Stomach (tissue), 9 donors: ENCODE results near the gene RGS6. TPM values are rescaled to one million over a fixed set of nuclear protein-coding genes. Genes with fewer than 3 reads are reported as not detected.
A peak's percentile ranks its signal among the peaks of the same experiment; 100 is the strongest.
"Not testable (repeated sequence)": the region's sequence is repeated elsewhere in the genome, so short reads cannot be mapped to it uniquely, and the experiment has no call there.

Experiments
- DNase-seq, 2 donors: peaks; one replicate each; pipeline versions ENCODE4 v3.0.0 to v3.0.0-alpha.2; 2013 to 2019
- H3K27ac ChIP-seq, 5 donors: fragments of 200-600 bp in 4 of 5; sonication (generic) in 4 of 5; one replicate each; pipeline ENCODE4 v1.5.1; 2013 to 2019; ENCODE audit warnings: mild to moderate bottlenecking in 1 of 5, moderate library complexity in 1 of 5
- H3K27me3 ChIP-seq, 3 donors: fragments of 200-600 bp; sonication (generic); one replicate each; pipeline ENCODE4 v1.5.1; 2017 to 2019; ENCODE audit warnings: mixed run types in 1 of 3
- H3K36me3 ChIP-seq, 4 donors: fragments of 200-600 bp; sonication (generic); 1 replicate in 3 of 4; 2 replicates in 1 of 4; pipeline ENCODE4 v1.5.1; 2016 to 2019
- H3K4me1 ChIP-seq, 4 donors: fragments of 200-600 bp; sonication (generic); one replicate each; pipeline ENCODE4 v1.5.1; 2016 to 2019
- H3K4me3 ChIP-seq, 4 donors: fragments of 200-600 bp; sonication (generic) in 3 of 4; one replicate each; pipeline ENCODE4 v1.5.1; 2016 to 2019; ENCODE audit warnings: mild to moderate bottlenecking in 1 of 4
- H3K9me3 ChIP-seq, 4 donors: fragments of 200-600 bp; sonication (generic); one replicate each; pipeline ENCODE4 v1.5.1; 2016 to 2019
- EP300 ChIP-seq: sonication (generic); formaldehyde crosslinking; IDR thresholded peaks from one replicate; pipeline ENCODE4 v1.6.1; 2017; ENCODE audit warnings: antibody characterized with exemption
- POLR2A ChIP-seq, 4 donors: fragments of 450-650 bp; IDR thresholded peaks; one replicate each; pipeline ENCODE4 v1.6.1; 2016; ENCODE audit warnings: antibody characterized with exemption in 4 of 4, control low read depth in 2 of 4, mild to moderate bottlenecking in 1 of 4, moderate library complexity in 1 of 4
- POLR2AphosphoS5 ChIP-seq, 3 donors: sonication (generic); formaldehyde crosslinking; IDR thresholded peaks; one replicate each; pipeline ENCODE4 v1.6.1; 2016; ENCODE audit warnings: antibody characterized with exemption in 3 of 3
- WGBS, 5 donors: extraction: QIAGEN DNeasy Blood & Tissue Kit in 3 of 5; methylation state at CpG; one replicate each; pipeline versions ENCODE4 v1.1.5 to v1.1.7; 2013 to 2018; 5-methylcytosine and 5-hydroxymethylcytosine counted together
- intact Hi-C: fragments of 100-400 bp; cut with DNase I; formaldehyde crosslinking; loops from one replicate; pipeline ENCODE4 v1.15.1; 2023; ENCODE audit warnings: low total_unique reads
- polyA plus RNA-seq, 3 donors: library from polyadenylated mRNA; stranded (reverse); fragments of 200-250 nt; gene quantifications; one replicate each; pipeline ENCODE4 v1.2.3, GENCODE V29; 2013
- total RNA-seq, 5 donors: library from RNA; depleted of rRNA; stranded (reverse); fragments of >200 nt; gene quantifications; one replicate each; pipeline versions ENCODE4 v1.1.0 to v1.2.3, GENCODE V29; 2014 to 2016
- TF ChIP-seq, protein P1 (sequence below), 7 experiments: fragments of 450-650 bp in 4 of 7; fragments of 200-600 bp in 3 of 7; sonication (generic) in 3 of 7; IDR thresholded peaks; one replicate each; pipeline ENCODE4 v1.5.1; 2016 to 2019; ENCODE audit warnings: antibody characterized with exemption in 7 of 7, control low read depth in 2 of 7, mild to moderate bottlenecking in 1 of 7
- donor health status: healthy with polysubstance abuse.
- donor health status: Bipolar disorder and iron deficiency.
- donor health status: healthy.

Gene RGS6
- total and polyA plus RNA-seq, 8 donors, result 0.25 to 18.0 (median 0.92) TPM; not detected in 1

GRCh38 chr14:71923513-71923912, 8.7 kb upstream of the RGS6 start:
- WGBS, 5 donors, result 76 to 88% (median 82%) methylated on average over 4 of the region's 4 CpGs
- DNase-seq, result no peak
- no peak overlapping the region for H3K27ac ChIP-seq
- peaks cover 0 to 5% (median 0%) of the 10 kb centered on the region in 3 donors for H3K27me3 ChIP-seq
- no peaks in the 10 kb centered on the region for H3K36me3 ChIP-seq
- no peaks in the 10 kb centered on the region for H3K4me1 ChIP-seq
- no peak overlapping the region for H3K4me3 ChIP-seq
- TF ChIP-seq POLR2A (IDR thresholded peaks at IDR 0.05) (no peak), EP300 (no peak)
- intact Hi-C loops, result no loop called here
- no peaks in the 10 kb centered on the region for H3K9me3 ChIP-seq

GRCh38 chr14:71931492-71932228, 569 bp upstream of the RGS6 start:
- WGBS, 5 donors, result 9 to 16% (median 11%) methylated on average over 29 to 36 of the region's 36 CpGs
- Histone ChIP-seq H3K9me3 (no peaks in the 10 kb centered on the region), H3K27ac (peak overlapping the region in 1 of 5 donors; percentile 13), H3K4me1 (peaks cover 8 to 21% (median 17%) of the 10 kb centered on the region in 4 donors), H3K27me3 (peaks cover 0 to 60% (median 34%) of the 10 kb centered on the region in 3 donors), H3K4me3 (peak overlapping the region; percentile 38 to 52 (median 43)), H3K36me3 (no peaks in the 10 kb centered on the region)
- TF ChIP-seq POLR2A (IDR thresholded peaks at IDR 0.05) (no peak), POLR2AphosphoS5 (IDR thresholded peaks at IDR 0.05) (no peak), EP300 (no peak)
- TF ChIP-seq, protein P1, sequence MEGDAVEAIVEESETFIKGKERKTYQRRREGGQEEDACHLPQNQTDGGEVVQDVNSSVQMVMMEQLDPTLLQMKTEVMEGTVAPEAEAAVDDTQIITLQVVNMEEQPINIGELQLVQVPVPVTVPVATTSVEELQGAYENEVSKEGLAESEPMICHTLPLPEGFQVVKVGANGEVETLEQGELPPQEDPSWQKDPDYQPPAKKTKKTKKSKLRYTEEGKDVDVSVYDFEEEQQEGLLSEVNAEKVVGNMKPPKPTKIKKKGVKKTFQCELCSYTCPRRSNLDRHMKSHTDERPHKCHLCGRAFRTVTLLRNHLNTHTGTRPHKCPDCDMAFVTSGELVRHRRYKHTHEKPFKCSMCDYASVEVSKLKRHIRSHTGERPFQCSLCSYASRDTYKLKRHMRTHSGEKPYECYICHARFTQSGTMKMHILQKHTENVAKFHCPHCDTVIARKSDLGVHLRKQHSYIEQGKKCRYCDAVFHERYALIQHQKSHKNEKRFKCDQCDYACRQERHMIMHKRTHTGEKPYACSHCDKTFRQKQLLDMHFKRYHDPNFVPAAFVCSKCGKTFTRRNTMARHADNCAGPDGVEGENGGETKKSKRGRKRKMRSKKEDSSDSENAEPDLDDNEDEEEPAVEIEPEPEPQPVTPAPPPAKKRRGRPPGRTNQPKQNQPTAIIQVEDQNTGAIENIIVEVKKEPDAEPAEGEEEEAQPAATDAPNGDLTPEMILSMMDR (IDR thresholded peaks at IDR 0.05), result no peak
- intact Hi-C loops, result no loop called here
- no peak for DNase-seq

DNA sequence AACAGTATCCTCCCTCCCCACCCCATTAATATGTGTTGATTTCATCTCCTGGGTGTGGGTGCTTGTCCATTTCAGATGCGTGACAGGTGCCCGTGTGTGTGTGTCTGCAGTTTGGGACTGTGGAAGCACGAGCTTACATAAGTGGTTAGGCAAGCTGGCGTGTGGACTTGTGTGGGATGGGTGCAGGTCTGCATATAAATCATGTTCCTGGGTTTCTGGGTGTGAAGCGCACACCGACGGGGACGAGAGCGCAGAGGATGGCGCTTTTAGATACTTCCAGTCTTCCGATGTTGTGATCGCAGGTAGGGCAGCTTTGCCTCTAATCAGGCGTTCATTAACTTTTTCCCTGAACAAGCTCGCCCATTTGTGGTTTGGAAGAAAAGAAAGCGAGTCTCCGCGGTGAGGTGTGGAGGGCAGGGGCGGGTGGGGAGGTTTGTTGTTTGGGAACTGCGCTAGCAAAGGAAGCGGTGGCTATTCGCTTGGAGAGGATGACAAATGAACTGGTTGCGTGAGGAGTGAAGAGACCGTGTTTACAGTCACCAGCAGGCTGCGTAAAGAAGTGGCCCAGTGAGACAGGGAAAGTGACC, 865 bp downstream of the RGS6 start:
- no peaks in the 10 kb centered on the region for H3K9me3 ChIP-seq
- H3K27me3 ChIP-seq, result peaks cover 0 to 70% (median 34%) of the 10 kb centered on the region in 3 donors
- peaks cover 8 to 21% (median 17%) of the 10 kb centered on the region in 4 donors for H3K4me1 ChIP-seq
- no peak for TF ChIP-seq EP300
- TF ChIP-seq POLR2AphosphoS5 (IDR thresholded peaks at IDR 0.05), result no peak
- no peak for TF ChIP-seq POLR2A (IDR thresholded peaks at IDR 0.05)
- TF ChIP-seq, protein P1 (IDR thresholded peaks at IDR 0.05), result no peak
- H3K27ac ChIP-seq, result no peak overlapping the region
- 3 to 6% (median 4%) methylated on average over 24 of the region's 24 CpGs for WGBS, 5 donors
- H3K4me3 ChIP-seq, result peak overlapping the region; percentile 38 to 52 (median 43)
- DNase-seq, result peak in 1 of 2 donors; percentile 37
- H3K36me3 ChIP-seq, result no peaks in the 10 kb centered on the region
- intact Hi-C loops, result no loop called here

GRCh38 chr14:71938273-71938672, 6.0 kb downstream of the RGS6 start:
- peaks cover 6 to 23% (median 20%) of the 10 kb centered on the region in 4 donors for H3K9me3 ChIP-seq
- H3K4me3 ChIP-seq, H3K4me1 ChIP-seq, DNase-seq, H3K36me3 ChIP-seq, H3K27ac ChIP-seq, intact Hi-C loops: not testable (repeated sequence)
- H3K27me3 ChIP-seq, result peaks cover 0 to 40% (median 11%) of the 10 kb centered on the region in 3 donors
- WGBS, 5 donors, result 52 to 92% (median 78%) methylated on average over 2 to 3 of the region's 3 CpGs

- DNase-seq, H3K4me1 ChIP-seq, intact Hi-C loops, H3K4me3 ChIP-seq, H3K27ac ChIP-seq, H3K36me3 ChIP-seq: not testable (repeated sequence)
- H3K9me3 ChIP-seq, result peaks cover 6 to 23% (median 20%) of the 10 kb centered on the region in 4 donors
- peaks cover 0 to 30% (median under 1%) of the 10 kb centered on the region in 3 donors for H3K27me3 ChIP-seq
- 68 to 84% (median 76%) methylated on average over 1 of the region's 1 CpG for WGBS, 5 donors
These were observed 7.1 kb downstream of the RGS6 start for GRCh38 chr14:71939344-71939743.

- peaks cover 0 to 21% (median 0%) of the 10 kb centered on the region in 3 donors for H3K27me3 ChIP-seq
- H3K4me1 ChIP-seq, H3K27ac ChIP-seq, intact Hi-C loops, H3K36me3 ChIP-seq, H3K4me3 ChIP-seq, DNase-seq: not testable (repeated sequence)
- H3K9me3 ChIP-seq, result peaks cover 6 to 23% (median 20%) of the 10 kb centered on the region in 4 donors
These were observed 8.3 kb downstream of the RGS6 start for GRCh38 chr14:71940500-71940899.

GRCh38 chr14:71941616-71942015, 9.4 kb downstream of the RGS6 start:
- H3K27me3 ChIP-seq, result peaks cover 0 to 10% (median 0%) of the 10 kb centered on the region in 3 donors
- DNase-seq, H3K36me3 ChIP-seq, intact Hi-C loops, H3K27ac ChIP-seq, H3K4me1 ChIP-seq, H3K4me3 ChIP-seq: not testable (repeated sequence)
- peaks cover 6 to 23% (median 20%) of the 10 kb centered on the region in 4 donors for H3K9me3 ChIP-seq
- 55 to 90% (median 72%) methylated on average over 2 of the region's 2 CpGs for WGBS, 5 donors
